ENCODE results near the gene VIPAS39.

Gene VIPAS39

DNA sequence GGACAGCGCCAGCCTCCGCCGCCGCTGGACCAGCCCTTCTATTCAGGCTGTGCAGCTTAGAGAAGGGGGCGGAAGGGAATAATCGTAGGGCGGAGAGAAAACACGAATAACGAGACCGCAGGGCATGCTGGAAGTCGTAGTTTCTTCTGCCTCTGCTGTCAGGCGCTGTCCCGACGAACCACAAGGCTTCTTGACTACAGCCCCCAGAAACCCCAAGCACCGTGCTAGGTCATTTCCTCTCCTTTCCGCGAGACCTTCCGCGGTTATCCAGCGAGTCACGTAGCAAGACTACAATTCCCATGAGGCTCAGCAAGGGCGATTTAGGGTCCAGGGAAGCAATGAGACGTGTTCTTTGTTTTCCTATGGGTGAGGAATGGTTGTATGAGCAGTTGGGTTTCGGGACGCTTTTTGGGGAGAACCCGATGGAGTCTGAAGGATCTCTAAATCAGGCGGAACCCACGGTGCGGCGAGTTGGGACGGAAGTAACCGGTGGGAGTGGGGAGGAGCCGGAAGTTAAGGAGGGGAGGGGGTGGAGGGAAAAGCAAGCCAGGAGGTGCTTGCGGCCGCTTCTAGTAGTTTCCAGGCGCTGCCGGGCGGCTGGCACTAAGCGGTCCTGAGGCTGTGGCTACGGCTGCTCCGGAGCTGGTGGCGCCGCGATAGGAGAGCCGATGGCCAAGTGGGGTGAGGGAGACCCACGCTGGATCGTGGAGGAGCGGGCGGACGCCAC, at the start of gene VIPAS39, which contains the start of gene AHSA1:
Gene VIPAS39, minus strand, starts transcription at position 80 of the 727 bp plus-strand sequence. CDS start 3,499 bp downstream, outside the sequence.
Gene AHSA1, plus strand, starts transcription at position 572 of the 727 bp plus-strand sequence. Its CDS starts 97 bp downstream, at position 669.
- peak; percentile 99 to 100 for DNase-seq

DNA sequence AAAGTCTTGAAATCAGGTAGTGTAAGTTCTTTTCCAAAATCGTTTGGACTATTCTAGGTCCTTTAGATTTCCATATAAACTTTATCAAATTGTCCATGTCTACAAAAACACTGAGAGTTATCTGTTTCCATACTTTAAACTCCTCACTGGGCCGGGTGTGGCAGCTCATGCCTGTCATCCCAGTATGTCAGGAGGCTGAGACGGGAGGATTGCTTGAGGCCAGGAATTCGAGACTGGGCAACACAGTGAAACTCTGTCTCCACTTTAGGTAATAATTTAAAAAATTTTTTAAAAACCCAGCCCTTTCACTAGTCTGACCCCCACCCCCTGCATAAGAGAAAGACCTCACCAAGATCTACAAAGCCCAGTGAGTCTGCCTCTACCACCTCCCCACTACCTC, 47.6 kb upstream of the VIPAS39 start:
- no peak for DNase-seq

DNA sequence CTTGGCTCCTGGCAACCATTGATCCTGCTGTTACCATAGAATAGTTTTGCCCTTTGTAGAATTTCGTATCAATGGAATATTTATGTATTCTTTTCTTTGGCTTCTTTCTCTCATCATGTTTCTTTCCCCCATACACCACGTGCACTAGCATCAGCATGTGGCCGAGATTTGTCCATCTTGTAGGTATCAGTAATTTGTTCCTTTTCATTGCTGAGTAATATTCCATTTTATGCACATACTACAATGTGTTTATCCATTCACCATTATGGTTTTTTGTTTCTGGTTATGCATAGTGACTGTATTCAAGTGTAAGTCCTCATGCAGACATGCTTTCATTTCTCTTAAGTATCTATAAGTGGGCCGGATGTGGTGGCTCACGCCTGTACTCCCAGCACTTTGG, 45.7 kb upstream of the VIPAS39 start:
- DNase-seq: no peak

DNA sequence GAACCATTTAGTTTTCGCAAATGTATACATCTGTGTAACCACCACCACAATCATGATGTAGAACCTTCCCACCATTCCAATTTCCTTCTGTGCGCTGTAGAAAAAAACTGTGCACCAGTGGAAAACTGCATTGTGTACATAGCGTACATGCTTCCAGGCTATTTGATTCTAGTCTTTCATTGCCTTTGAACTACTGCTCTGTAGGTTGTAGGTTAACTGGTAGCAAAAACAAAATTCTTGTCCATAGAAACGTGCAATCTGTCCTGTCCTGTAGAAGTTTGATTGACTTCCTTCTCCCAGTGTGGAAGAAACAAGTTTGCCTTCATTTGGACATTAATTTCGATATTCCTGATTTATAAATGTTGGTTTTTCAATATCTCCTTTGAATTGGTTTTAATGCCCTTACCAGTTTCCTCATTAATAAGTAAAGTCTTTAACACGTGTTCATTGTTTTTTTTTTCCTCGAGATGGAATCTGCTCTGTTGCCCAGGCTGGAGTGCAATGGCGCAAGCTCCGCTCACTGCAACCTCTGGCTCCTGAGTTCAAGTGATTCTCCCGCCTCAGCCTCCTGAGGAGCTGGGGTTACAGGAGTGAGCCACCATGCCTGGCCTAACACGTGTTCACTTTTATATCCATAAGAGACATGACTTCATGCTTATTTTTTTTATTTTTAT, 44.8 kb upstream of the VIPAS39 start:
- DNase-seq: no peak

DNA sequence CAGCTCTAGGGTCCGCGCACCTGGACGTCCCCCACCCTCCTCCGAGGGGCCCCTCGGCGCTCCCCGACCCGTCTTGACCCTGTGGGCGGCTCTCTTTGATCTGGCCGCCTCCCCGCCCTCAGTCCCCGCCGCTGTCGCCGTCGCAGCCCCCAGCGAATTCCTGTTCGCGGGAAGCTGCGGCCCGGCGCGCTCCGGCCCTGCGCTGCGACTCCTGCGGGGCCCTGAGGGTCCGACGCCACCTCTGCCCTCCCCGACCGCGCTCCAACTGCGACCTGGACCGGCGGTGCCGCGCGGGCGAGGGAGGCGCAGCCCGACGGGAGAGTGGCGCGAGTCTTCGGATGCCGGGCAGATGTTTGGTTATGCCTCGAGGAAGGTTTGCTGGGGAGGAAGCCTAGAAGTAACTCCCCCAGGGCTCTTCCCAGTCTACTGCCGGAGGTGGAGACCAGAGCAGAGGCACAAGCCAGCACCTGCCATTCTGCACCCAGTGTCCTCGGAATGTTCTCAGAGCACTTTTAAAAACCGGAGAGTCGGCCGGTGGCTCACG, 41.7 kb upstream of the VIPAS39 start:
- DNase-seq: peak; percentile 14 to 17

DNA sequence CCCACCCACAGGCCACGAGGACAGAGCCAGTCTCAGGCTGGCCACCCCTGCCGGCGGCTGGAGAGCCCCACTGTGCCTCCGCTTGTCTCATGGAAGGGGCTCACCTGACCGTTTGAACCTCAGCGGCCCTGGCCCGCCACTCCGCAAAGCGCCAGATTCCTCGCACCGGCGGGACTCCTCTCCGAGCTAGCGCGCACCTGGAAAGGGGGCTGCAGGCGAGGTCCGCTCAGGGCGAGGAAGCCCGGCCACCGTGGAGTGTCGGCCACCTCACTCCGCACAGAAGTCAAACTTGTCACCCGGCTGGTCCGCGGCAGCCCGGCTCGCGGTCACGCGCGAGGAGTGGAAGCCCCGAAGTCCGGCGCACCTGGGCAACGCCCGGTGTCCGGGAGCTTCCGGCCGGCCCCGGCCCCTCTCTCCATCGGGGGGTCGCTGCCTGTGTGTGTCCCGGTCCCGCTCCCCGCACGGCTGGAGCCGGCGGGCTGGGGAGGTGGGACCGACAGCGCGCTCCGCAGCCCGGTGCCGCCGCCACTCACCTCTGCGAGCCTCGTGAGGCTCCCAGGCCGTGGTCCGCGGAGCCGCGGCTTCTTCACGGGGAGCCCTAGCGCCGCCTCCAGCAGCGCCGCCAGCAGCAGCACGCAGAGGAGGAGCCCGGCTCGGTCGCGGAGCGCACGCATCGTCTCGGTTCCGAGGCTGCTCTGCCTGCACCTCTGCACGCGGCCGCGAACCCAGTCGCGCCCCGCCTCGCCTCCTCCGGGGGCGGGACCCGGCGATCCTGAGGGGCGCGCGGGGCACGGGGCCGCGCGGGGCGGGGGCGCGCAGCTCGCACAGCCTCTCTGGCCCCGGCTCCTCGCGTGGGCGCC, 40.9 kb upstream of the VIPAS39 start, which contains the start of gene ISM2:
Gene ISM2, minus strand, starts transcription at position 697 of the 860 bp plus-strand sequence. Its CDS starts 23 bp downstream, at position 674.
- DNase-seq: peak in 1 of 2 experiments; percentile 20

DNA sequence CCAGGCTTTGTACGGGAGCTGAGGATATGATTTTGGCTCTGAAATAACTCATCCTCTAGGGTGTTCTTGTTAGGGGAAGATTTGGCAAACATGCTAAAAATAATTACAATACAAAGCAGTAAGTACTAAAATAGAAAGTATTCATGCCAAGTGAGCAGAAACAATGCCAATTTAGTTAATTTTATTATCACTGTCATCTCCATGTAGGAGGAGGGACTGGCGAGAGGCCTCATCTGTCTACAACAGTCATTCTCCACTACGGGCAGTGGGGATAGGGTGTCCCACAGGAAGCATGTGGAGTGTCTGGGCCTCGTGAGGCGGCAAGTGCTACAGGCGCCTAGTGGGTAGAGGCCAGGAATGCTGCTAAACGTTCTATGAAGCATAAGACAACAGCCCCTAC, 37.9 kb upstream of the VIPAS39 start:
- no peak for DNase-seq

DNA sequence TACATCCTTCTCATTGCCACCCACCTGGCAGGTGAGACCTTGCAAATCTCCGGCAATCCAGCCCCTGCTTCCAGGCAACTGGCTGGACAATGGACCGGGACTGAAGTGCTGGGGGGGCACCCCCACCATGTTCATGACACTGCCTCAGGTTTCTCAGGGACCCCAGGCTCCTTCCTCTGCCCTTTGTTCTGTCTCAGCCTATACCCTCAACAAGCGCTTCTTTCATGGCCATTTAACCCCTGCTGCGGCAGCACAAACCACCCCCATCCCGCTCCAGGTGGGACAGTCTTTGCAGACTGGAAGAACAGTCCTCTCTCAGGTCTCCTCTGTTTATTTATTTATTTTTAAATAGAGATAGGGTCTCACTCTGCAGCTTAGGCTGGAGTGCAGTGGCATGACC, 33.7 kb upstream of the VIPAS39 start:
- DNase-seq: no peak

DNA sequence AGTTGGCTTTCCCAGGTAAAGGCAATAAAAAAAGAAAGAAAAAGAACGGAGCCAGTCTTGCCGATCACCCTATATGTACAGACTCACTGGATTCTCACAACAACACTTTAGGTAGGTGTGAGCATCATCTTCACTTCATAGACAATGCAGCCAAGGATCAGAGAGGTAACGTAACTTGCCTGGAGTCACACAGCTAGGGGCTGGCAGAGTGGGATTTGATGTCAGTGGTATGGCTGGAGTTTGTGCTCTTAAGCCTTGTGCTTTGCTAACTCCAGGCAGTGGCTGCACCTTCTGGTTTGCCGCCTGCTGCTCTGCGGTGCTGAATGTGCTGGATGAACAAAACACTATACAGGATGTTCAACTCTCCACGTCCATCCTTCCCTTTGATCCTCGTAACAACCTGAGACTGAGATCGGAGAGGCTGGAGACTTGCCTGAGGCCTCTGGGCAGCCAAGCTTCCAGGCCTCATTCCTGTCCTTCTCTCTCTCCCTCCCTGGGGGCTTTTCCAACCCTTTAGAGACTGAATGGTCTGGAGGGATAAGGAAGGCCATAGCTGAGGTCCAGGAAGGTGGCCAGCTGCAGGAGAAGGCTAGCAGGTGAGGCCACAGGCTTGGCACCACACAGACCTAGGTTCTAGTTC, 33.1 kb upstream of the VIPAS39 start:
- no peak for DNase-seq

DNA sequence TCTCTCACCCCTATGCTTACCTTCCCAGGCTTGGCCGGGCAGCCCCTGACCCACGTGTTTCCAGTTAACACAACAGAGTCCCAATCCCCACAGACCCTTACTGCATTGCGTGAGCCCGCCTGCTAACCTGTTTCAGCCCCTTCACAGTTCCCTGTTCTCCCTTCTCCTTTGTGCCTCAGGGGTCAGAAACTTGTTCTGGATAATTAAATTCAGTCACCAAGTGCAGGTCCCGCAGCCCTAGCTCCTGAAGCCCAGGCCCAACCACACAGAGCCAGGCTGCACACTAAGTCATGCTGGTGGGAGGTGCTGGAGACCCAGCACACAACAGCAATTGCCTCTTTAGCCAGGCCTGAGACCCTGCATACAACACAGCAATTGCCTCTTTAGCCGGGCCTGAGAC, 31.6 kb upstream of the VIPAS39 start:
- no peak for DNase-seq

DNA sequence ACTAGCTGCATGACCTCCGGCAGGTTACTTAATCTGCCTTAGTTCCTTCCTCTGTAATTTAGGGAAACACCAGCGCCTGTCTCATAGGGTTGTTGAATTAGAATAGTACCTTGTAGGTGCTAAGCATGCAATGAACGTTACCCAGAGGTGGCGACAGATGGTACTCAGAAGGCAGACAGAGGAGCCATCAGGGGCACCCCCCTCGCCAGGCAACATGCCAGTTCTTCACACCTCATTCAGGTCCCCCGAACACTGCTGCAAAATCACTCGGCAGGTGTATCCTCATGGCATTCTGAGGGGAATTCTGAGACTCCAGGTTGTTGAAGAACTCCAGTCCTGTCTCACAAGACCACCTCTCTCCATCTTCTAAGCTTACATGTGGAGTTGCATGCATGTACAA, 31.2 kb upstream of the VIPAS39 start:
- DNase-seq: no peak

DNA sequence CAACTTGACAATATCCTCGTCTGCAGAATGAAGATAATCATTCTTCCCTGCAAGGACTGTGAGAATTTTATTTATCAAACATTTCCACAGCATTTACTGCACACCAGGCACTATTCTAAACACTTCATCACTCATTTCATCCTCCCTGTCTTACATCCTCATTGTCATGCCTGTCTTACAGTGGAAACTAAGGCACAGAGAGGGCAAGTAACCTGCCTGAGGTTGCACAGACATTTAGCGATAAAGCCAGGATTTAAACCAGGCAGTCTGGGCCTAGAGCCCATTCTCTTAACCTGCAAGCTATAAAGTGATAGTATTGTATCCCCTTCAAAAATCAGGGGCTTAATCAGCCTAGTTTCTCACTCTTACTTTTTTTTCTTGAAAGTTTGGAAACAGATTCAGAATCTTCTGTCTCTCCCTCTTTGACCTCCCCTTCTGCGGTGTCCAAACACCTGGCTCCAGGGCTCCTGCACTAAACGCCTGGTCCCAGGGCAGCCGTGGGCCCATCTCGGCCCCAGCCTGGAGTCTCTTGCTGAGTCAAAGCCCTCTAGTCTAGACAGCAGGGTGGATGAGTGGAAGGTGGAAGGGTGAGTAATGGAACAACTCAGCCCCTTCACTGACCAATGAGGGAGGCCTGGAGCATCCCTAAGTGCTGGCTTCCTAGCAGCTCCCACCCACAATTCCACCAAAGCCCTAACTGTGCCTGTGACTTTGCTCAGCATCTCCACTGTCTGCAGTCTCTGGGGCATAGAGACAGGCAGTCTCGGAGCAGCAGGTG, 28.7 kb upstream of the VIPAS39 start:
- DNase-seq: no peak

DNA sequence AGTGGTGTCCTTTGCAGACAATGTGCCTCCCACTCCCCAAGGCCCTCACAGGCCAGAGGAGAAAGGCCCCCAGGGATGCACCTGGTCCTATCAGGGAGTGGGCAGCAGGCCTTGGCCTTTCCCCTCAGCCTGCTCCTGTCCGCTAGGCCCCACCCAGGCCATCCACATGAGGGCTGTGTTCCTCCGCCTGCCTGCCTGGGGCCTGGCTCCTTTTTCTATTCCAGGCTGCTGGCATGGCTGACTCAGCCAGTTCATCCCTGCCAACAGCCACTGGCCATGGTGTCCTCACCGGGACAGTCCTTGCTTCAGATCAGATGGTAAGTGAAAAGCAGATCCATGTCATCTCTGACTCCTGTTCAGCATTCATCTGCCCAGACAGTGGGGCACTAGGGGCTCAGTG, 27.9 kb upstream of the VIPAS39 start:
- DNase-seq: no peak

DNA sequence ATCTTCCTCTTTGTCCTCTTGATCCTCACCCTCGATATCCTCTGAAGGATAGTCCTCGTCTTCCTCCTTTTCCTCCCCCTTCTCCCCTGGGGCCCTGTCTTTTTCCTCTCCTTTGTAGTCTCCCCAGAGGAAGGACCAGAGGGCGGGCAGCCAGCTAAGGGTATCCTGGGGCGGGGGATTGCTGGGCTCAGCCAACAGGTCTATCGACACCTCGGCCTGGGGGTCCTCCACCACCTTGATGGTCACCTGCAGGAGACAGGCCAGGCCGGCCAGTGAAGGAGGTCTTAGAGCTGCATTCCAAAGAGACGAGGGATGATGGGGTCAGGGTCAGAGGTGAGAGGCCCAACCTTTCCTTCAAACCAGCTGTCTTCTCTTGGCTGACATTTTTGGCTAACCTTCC, 25.0 kb upstream of the VIPAS39 start:
- DNase-seq: no peak

DNA sequence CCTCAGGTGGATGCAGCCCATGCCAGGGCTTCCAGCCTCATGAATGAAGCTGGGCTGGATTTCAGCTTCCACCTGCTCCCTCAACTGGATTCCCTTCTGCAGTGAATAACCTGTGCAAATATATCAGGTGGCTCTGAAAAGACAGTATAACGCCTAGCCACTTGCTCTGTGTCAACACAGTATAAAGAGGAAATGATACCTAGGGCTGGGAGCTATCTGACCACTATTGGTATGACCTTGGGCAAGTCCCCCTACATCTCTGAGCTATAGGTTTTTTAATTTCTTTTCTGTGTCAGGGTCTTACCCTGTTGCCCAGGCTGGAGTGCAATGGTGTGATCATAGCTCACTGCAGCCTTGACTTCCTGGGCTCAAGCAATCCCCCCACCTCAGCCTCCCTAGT, 21.4 kb upstream of the VIPAS39 start:
- DNase-seq: no peak

DNA sequence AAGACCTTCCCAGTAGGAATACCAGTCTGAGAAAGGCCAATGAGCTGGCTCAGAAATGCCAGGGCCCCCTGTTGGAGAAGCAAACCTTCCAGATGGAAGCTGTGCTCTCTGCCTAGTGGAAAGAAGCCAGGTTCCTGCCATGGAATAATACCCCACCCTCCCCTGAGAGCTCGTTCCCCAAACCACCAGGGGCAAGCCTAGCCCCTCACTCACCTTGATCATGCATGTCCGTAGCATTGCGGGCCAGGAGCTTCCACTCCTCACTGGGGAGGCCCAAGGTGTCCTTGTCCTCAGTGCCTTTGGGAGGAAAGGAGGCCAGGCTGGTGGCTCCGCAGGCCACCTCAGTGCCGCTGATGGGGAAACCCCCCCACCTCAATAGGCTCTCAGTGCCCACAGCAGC, 20.6 kb upstream of the VIPAS39 start:
- DNase-seq: no peak

DNA sequence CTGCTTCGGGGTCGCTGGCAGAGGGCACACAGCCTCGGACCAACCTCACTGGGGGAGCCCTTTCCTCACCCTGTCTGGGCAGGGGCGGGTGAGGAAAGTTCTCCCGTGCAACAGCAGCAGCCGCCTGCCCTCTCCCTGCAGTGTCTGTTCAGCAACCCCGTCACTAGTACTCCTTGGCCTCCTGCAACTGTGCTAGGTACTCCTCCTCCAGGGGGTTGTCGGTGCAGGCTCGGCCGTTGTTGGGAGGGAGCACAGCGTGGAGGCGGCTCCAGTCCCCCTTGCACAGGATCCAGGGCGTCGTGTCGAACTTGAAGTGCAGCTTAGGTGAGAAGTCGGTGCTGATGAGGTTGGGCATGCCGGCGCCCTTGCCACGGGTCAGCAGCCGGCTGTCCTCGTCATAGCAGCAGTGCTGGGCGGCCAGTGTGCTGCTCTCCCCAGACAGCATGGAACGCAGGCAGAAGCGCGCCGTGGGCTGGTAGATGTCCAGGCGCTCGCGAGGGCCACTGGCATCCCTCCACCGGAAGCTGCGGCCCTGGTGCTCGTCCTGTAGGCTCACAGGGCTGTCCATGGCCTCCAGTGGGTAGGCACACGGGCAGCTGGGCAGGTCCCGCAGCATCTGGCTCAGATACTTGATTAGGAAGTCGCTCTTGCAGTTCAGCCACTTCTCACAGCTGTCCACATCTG, 18.2 kb upstream of the VIPAS39 start:
- no peak for DNase-seq

DNA sequence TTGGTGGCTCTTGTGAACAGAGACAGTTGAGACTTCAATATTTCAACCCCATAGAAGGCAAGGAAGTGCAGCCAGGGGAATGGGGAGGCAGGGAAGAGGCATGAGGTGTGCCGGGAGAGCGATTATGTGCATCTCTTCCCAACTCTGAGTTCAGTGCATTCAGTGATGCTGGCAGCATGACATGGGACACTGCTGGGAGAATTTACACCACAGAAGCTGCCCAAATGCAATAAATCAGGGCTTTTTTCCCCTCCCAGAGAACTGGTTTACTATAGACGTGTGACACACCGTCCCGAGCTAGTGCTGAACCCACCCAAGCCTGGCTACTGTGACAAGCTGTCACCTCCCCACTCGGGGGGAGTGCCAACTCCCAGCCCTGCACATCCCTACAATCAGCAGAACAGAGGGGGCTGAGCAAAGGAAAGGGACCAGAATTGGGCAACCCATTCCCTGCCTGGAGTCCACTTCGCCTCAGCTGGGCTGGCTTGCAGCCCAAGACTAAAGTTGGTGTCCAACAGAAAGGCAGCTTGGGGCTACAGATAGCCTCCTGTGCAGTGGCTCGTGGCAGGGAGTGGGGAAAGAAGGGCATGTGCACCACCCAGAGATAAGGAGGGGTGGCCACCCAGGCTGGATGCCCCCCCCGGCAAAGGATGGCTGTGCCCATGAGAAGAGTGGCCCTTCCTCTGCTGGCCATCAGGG, 17.2 kb upstream of the VIPAS39 start:
- no peak for DNase-seq

DNA sequence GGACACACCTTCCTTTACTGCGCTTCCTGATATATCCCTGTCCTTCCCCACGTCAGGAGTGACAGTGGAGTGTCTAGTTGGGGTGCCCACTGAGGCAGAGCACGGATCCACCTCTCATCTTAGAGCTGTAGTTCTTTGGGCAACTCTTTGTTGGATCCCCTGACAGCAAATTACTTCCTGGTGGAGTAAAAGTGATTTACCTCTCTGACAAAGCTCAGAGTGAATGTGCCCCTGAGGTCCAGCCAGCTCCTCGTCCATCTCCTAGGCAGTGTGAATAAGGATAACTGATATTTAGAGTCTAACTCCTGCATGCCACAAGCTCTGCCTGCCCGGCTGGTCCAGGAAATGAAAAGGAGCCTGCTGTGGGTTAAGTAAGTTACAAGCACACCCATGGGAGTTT, 16.5 kb upstream of the VIPAS39 start:
- DNase-seq: no peak

DNA sequence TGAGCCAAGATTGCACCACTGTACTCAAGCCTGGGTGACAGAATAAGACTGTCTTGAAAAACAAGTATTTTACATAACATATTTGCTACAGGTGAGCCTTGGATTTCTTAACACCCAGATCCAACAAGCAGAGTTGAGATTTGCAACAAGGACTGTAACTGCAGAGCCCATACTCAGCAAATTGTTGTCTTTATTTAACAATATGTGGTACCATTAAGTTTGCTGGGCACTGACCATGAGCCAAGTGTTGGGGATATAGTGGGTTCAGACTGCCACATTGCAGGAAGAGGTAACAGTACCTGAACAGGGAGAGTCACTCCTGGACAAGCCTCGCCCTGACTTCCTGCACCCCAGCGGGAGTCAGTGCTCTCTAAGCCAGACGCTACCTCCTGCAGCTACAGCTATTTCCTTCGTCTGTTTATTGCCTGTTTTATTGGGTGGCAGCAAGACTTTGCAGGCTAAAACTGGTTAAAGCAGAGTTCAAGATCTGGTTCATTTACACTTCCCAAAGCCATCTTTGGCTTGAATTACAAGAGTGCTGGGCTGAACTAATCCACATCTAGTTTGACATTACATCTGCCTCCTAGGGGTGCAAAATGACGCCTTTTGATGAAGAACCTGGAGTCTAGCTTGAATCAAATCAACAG, 12.9 kb upstream of the VIPAS39 start:
- DNase-seq: no peak

Measured in Kasumi-1 (cell line).